GM18520 (cell line): ENCODE measurements around the gene TRIM62.
"Not testable (repeated sequence)": the region's sequence is repeated elsewhere in the genome, so short reads cannot be mapped to it uniquely, and the experiment has no call there.

Source experiments
- ATAC-seq: cut with Tn5 transposase; IDR thresholded peaks from one replicate; pipeline ENCODE4 v1.9.1; 2021; ENCODE audit not compliant: unreplicated experiment

TRIM62 gene

GRCh38 chr1:33140153-33141149, 41.4 kb downstream of the TRIM62 start:
- no peak for ATAC-seq

GRCh38 chr1:33137800-33138199, 44.0 kb downstream of the TRIM62 start:
- no peak for ATAC-seq

- ATAC-seq, result not testable (repeated sequence)
Measured at GRCh38 chr1:33136041-33136440, 45.8 kb downstream of the TRIM62 start.

- no peak for ATAC-seq
Measured at GRCh38 chr1:33133478-33134105, 48.3 kb downstream of the TRIM62 start.

- ATAC-seq, result no peak
Measured at GRCh38 chr1:33132549-33132948, 49.3 kb downstream of the TRIM62 start.

- no peak for ATAC-seq
Measured at GRCh38 chr1:33131191-33131590, 50.7 kb downstream of the TRIM62 start.

- ATAC-seq, result no peak
Measured at GRCh38 chr1:33130297-33130696, 51.5 kb downstream of the TRIM62 start.

- no peak for ATAC-seq
Measured at GRCh38 chr1:33128781-33129180, 53.1 kb downstream of the TRIM62 start.

- peak; percentile 95 for ATAC-seq
Measured at GRCh38 chr1:33127001-33127823, 54.6 kb downstream of the TRIM62 start.

- ATAC-seq, result no peak
Measured at GRCh38 chr1:33126411-33127000, 55.3 kb downstream of the TRIM62 start.

- not testable (repeated sequence) for ATAC-seq
Measured at GRCh38 chr1:33124647-33125046, 57.2 kb downstream of the TRIM62 start.

- no peak for ATAC-seq
Measured at GRCh38 chr1:33123266-33123665, 58.6 kb downstream of the TRIM62 start.

GRCh38 chr1:33122483-33123178, 59.2 kb downstream of the TRIM62 start:
- no peak for ATAC-seq

GRCh38 chr1:33121728-33122127, 60.1 kb downstream of the TRIM62 start:
- ATAC-seq, result no peak

GRCh38 chr1:33120436-33121231, 61.2 kb downstream of the TRIM62 start:
- ATAC-seq, result no peak

GRCh38 chr1:33119532-33120217, 62.2 kb downstream of the TRIM62 start:
- ATAC-seq, result no peak

GRCh38 chr1:33119050-33119449, 62.8 kb downstream of the TRIM62 start:
- no peak for ATAC-seq

GRCh38 chr1:33118274-33118673, 63.6 kb downstream of the TRIM62 start:
- ATAC-seq, result no peak
